ENCODE results near the gene ESYT3.
A peak's percentile ranks its signal among the peaks of the same experiment; 100 is the strongest.
"Not testable (repeated sequence)": the region's sequence is repeated elsewhere in the genome, so short reads cannot be mapped to it uniquely, and the experiment has no call there.

ESYT3 gene

DNA sequence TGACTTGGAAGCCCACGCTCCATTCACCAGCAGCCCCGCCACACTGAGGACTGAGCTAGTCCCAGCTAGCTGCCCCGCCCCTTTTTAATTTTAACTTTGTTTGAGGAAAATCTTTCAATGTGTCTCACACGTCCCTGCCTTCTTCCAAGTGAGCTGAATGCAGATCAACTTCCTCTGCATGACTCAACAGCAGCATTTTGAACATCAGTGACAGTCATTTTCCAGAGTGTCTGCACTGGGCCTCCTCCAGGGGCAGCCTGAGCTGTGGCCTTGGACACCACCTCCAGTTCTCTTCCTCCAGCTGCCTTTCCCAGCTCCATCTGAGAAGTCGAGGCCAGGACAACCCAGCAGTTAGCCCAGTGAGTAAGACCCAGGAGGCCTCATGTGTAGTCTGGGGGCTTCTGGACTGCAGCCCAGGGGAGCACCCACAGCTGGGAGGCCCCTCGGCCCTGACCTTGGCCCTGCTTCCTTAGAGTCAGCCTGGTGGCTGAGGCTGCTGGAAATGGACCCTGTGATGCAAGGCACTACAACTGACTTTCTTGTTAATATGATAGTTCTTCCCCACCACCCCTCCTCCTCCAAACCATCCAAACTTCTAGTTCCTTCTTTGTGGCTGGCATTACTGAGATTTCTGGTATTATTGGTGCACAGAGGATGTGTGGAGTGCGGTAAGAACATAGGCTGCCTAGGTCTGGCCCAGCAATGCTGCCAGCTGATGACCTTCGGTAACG lies 21.4 kb upstream of the ESYT3 start:
- DNase-seq, result no peak

DNA sequence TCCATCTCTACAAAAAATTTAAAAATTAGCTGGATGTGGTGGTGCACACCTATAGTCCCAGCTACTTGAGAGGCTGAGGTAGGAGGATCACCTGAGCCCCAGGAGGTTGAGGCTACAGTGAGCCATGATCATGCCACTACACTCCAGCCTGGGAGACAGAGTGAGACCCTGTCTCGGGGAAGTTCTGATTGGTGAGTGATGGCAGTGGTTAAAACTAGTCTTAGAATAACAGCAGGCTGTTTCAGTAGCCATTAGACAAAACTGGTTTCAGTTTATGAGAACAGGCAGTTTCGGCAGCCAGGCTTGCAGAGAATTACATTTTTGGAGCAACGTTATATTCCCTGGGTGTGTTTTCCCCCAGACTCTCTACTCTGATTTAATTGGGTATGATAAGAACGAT lies 18.2 kb upstream of the ESYT3 start:
- not testable (repeated sequence) for DNase-seq

DNA sequence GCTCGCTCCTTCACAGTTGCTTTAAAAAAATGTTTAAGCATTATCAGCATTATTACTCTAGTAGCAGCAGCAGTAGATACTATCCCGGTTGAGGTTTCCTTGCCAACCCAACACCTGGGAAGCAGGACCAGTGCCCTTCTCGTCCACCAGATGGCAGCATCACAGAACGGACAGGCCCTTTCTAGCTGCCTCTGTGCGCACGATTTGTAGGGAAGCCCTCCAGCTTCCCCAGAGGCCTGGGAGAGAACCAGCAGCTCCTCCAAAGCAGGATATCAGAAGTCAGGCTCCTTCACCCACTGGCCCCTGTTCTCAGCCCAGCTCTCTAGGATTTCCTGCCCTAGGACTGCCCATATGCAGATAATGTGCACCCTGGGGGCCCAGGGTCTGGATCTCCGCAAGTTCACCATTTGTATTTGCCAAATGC lies 16.8 kb upstream of the ESYT3 start:
- DNase-seq, result peak; percentile 82

DNA sequence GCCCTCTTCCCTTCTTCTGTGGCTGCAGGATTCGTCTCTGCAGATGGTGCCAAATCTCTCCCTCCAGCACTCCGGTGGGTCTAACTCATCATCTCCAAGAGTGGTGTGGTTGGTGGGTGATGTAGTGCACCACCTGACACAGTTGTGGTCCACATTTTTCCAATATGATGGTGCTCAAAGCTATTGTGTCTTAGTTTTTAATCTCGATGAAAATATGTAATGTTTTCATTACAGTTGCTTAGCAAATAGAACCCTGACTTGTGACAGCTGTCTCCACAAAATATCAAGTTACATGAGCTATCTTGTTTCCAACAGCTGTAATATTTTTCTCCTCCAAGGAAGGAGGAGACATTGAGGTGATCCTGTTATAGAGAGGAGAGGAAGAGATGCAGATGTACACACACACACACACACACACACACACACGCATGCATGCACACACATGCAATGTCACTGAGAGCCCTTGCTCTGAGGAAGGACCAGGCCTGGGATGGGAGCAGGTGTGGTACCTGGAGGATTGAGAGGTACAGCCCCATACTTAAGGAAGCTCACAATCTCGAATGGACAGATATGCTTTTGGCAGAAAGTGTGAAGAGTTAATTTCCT lies 15.7 kb upstream of the ESYT3 start:
- no peak for DNase-seq

DNA sequence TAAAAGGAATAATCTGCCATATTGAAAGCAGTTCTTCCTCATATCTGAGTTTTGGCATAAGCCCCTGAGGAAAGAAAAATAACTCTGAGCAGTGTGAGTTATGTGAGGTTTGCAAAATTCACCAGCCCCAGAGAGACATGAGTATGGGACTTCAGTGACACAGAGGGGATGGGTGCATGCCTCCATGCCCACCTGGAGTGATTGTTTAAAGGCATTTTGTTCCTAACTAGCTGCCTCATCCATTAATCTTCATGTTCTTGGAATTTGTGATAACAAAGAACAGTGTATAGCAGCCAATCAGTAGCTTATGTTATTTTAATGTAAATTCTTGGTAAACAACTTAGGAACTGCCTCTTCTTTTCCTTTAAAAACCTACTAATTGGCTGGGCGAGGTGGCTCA lies 11.1 kb upstream of the ESYT3 start:
- no peak for DNase-seq

DNA sequence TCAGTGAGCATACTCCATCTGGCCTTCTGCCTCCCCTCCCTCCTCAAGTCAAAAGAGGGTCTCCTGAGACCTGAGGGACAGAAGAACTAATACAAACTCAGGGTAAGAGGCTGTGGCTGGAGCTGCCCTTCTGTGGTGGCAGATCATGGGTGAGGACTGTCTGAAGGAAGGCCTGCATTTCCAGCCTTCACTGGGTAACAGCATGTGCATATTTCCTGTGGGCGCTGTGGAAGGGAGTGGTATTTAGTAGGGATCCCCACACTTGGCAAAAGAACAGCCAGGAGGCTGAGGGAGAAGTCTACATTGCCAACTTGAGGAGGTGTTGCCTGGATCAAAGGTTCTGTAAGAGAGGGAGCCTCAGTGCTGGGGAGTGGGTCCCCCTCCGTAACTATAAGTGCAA lies 10.1 kb upstream of the ESYT3 start:
- DNase-seq, result no peak

DNA sequence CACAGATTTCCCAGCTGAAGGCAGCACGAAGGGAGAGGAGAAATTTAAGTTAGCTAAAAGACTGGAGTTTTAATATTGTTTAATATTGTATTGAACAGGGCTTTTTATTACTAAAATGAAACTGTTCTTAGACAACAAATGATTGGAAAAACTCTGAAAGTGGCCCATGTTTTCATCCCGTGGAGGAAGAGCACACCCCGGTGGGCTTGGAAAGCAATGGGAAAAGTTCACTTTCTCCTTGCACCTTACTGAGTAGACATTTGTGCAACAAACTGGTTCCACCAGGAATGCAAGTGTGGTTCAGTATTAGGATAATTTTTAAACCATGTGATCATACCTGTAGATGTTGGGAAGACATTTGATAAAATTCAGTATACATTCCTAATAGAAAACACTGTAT lies 8.2 kb upstream of the ESYT3 start:
- no peak for DNase-seq

DNA sequence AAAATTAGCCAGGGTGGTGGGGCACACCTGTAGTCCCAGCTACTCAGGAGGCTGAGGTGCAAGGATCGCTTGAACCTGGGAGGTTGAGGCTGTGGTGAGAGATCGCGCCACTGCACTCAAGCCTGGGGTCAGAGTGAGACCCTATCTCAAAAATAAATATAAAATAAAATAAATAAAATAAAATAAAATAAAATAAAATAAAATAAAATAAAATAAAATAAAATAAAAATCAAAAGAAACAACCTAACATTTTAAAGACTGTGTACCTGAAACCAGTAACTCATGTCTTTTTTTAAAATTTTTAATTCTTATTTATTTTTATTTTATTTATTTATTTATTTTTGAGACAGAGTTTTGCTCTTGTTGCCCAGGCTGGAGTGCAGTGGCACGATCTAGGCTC lies 7.7 kb upstream of the ESYT3 start:
- not testable (repeated sequence) for DNase-seq

DNA sequence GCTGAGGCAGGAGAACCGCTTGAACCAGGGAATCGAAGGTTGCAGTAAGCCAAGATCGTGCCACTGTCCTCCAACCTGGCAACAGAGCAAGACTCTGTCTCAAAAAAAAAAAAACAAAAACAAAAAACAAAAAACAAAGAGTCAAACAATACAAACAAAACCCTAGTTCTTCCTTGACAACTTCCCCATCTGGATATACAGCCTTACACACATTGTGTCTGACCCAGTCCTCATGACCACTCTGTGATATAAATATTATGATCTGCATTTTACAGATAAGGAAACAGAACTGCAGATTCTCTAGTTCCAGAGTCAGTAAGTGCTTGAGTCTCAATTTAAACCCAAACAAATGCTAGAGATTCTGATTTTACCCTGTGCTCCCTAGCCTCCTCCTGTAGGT lies 4.8 kb upstream of the ESYT3 start:
- DNase-seq, result no peak

DNA sequence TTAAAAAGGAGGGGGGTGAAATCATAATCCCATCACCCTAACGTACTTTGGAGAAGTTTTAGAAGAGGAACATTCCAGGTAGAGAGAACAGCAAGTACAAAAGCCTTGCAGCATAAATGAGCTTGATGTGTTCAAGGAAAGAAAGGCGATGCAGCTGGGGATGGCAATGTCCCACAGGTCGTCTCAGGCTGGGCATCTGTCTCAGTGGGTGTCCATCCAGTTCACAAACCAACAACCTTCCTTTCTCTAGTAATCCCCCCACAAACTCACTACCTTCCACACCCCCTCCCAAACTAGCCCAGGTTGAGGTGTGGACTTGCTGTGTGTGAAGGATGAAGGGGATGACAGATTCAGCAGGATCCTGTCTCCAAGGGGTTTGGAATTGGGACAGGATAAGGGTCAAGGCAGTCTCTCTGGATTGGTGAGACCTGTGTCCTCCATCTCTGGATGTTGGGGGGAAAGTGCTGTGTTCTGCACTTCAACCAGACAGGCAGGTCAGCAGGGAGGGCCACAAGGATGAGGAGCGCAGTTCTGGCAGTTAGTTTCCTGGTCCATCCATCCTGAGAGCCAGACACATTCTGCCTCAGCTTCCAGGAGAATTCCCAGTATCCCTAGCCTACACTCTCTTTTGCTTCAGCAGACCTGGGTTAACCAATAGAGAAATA lies 1.7 kb upstream of the ESYT3 start:
- no peak for DNase-seq

DNA sequence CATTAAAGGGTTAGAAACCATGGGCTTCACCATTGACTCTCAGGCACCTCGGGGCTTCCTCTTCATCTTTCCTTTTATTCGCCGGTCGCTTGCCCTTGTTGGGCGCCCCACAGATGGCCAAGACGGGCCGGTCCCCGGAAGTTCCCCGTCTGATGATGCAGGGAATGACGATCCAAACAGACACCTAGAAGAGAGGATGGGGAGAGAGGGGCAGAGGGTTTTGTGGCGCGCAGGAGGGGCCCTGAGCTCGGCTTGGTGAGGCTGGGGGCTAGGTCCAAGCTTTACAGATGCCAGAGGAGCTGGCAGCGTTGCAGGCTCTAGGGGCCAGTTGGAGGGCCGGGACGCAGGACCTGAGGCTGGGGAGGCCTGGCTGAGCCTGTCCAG lies 532 bp upstream of the ESYT3 start:
- no peak for DNase-seq

DNA sequence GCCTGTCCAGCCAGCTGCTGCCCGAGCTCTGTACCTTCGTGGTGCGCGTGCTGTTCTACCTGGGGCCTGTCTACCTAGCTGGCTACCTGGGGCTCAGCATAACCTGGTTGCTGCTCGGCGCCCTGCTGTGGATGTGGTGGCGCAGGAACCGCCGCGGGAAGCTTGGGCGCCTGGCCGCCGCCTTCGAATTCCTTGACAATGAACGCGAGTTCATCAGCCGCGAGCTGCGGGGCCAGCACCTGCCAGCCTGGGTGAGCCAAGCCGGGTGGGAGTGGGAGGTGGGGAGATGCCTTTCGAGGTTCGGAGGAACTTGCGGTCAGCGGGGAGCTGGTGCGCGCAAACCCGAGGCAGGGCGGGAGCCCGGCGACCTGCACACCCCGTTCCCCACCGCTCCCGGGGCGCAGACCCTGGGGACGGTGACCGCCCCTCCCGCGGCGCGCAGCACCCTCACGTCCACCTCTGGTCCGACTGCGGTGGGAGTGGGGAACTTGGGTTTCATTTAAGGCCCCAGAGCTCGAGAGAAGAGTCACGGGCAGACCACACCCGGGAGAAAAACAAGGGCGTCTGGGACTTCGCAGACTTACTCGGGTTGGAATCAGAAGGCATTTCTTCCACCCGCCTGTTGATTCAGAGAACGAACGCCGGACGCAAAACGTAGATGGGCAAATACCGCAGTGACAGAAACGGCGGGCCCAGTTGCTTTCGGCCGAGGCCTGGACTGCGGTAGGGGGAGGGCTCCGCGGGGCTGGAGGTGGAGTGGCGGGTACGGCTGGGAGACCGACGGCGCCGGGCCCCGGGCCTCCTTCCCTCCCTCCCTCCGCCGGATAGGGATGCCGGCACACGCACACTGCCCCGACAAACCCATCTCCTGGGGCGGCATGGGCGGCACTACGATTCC lies 708 bp downstream of the ESYT3 start:
- DNase-seq, result peak; percentile 61

DNA sequence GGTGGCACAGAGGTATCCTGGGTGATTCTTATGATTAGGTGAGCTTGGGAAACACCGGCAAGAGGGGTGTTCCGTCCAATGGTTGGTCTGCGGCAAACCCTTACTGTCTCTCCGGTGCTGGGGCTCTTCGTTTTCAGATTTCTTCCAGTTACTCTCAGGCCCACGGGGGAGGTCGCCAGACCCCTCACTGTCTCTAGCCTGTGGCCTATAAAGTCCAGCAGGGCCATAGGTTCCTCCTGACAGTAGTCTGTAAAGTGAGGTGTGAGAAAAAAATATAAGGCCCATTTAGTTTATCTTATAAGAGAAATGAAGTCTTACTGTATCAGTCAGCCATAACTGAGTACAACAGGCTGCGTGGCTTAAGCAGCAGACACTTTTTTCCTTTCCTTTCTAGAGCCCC lies 1.4 kb downstream of the ESYT3 start:
- no peak for DNase-seq

DNA sequence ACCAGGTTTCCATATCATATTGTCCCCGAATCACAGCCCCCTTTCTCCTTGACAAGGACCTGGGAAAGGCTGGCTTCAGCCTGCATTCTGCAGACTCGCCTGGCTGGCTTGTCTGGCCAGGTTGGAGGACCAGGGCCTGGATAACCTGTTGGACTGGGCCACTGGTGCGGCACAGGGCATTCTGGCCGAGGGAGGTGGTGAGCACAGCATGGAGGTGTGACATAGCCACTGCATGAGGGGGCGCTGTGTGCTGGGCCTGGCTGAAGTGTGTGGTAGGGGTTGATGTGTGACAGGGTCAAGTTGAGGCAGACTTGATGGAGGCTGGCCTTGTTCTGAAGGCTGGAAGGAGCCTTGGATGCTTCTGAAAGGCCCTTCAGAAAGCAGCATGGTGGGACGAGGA lies 2.9 kb downstream of the ESYT3 start:
- no peak for DNase-seq

DNA sequence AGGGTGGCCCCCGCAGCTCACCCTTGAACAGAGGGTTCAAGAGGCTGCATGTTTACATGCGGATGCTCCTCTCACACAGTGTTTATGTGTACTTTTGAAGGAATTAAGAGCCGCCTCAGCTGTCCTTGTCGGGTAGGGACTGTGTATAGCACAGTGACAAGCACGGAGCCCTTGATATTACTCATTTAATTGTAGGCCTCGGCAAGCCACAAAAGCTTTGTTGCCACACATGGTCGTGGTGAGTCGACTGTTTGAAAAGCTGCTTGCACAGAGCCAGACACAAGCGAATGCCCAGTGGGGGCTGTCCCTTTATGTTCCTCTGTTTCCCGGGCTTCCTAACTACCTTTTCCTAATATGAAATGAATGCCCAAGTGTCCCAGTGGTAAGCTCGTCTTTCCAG lies 4.5 kb downstream of the ESYT3 start:
- DNase-seq, result no peak

DNA sequence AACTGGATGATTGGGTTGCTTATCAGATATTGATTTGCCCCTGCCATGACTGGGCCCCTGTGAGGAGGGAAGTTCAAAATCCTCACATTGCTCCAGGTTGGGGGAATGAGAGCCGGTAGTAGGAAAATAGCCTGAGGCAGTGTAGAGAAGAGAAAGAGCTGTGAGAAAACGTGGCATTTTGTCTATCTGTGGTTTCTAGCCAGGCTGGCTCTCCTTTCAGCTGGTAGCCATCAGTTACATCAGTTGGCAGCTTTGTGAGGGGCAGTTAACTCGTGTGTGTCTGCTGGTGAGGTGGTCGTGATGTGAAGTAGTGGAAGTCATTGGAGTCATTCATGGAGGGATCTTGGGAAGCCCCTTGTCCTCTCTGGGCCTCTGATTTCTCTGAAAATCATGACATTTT lies 5.2 kb downstream of the ESYT3 start:
- DNase-seq, result no peak

DNA sequence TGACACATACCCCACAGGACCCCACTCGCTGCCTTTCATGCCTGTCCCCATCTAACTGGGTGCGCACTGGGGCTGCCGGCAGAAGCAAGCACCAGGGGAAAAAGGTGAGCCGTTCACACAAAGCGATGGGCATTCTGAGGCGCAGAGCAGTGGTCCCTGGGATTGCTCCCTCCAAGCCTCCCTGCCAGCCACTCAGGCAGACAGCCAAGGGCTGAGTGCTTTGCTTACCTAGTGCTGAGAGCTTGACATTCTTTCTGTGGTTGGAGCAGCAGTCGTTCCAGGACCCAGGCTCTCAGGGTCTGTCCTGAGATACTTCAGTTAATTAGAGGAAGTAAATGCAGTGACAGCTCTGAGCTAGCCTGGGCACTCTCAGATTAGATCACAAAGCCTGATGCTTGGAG lies 5.7 kb downstream of the ESYT3 start:
- DNase-seq, result no peak

DNA sequence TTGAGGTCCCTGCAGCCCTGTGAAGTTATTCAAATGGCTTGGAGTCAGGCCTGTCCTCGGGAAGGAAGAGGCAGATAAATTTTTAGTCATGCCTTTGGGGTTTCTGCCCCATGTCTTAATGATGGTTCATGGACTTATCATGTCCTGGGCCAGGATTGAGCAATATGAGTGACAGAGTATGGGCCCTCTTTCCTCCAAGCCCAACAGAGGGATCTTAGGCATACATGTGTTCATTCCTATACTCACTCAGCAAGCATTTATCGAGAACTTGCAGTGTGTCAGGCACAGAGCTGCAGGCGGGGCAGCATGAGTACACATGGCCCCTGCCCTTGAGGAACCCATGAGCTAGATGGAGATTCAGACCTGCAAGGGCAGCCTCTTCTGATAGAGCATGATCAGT lies 6.2 kb downstream of the ESYT3 start:
- no peak for DNase-seq

DNA sequence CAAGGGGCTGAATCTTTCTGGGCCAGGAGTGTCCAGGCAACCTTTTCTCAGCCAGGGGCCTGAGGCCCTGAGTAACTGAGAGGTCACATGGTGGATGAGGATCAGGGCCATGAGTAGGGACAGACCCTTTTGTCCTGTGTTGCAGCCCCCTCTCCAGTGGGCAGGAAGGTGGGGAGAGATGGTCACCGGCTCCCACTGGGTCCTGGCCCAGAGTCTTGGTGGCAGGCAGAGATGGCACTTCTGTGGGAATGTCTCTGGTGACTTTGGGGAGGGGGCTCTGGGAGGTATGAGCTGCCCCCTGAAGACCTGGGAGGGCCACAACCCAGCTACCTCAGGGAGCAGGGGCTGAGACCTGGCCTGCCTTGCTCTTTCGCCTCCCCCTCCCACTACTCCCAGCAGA lies 6.8 kb downstream of the ESYT3 start:
- DNase-seq, result no peak

DNA sequence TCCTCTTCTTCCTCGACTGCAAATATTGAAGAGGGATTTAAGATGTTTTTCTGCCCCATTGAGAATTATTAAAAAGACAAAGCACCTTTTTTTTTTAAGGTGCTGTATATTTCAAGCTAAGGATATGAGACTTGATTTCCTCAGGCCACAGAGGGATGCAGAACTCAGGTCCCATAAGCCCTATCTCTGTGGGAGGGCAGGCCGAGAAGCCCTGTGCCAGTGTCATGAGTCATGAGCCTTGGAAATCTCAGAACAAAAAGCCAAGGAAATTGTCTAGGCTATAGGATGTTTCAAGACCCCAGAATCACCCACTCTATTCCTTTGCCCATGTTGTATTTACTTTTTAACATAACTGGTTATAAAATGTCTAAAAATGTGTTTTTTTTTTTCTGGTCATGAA lies 7.3 kb downstream of the ESYT3 start:
- DNase-seq, result no peak

DNA sequence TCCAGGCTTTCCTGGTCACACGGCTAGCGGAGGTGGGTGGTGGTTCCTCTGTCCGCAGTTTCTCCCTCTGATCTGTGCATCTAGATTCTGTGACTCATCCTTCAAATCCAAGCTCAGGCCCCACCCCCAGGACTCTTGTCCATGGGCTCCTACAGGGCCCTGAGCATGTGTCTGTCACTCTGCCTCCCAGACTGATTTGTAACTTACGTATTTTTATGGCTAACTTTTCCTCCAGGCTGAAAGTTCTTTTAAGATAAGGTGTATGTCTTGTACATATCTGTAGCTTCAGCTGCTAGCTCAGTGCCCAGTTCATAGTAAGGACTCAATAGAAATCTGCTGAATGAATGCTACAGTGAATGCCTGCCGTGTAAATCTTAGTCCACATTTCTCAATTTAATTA lies 8.0 kb downstream of the ESYT3 start:
- DNase-seq, result no peak

DNA sequence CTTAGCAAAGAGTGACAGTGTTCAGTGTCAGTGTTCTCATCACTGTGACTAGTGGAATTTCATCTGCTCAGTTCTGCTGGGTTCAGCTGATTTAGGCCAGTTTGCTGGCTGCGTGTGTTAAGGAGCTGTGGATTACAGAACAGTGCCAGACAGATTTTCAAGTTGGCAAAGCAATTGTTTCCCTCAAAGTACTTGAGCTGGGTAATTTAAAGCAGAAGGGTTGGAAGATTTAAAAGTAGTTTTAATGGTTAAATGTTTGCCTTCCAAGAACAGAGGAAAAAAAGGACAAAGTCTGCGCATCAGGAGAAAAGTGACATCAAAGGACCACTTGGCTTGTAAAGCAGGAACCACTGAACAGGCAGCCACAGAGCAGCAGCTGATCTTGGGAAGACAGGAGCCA lies 8.7 kb downstream of the ESYT3 start:
- DNase-seq, result no peak

Measured in activated CD8-positive, alpha-beta memory T cell treated with anti-CD3 and anti-CD28 coated beads for 24 hours (primary cell).